ENCODE results near the gene CDK2AP2. TPM values are rescaled to one million over a fixed set of nuclear protein-coding genes. Genes with fewer than 3 reads are reported as not detected.

Gene CDK2AP2
- total and polyA plus RNA-seq, 9 of the 15 experiments (the other 6 are each of a cell fraction or from before 2014, with no cell fraction given) = 4.4 to 47.4 (median 21.7) TPM

GRCh38 chr11:67468759-67469507 lies 39.0 kb downstream of the CDK2AP2 start, which contains the start of gene TMEM134 (continued):
- TF ChIP-seq CHAMP1 (IDR thresholded peaks at IDR 0.05) (no peak), CREM (IDR thresholded peaks at IDR 0.05; ENCODE audit: low read depth) (peak; percentile 93), PURB (CRISPR knock-in tag; IDR thresholded peaks at IDR 0.05; ENCODE audit: low read depth) (no peak), POLR2AphosphoS5 (IDR thresholded peaks at IDR 0.05; ENCODE audit: control insufficient read depth, insufficient read depth, low read depth, low read length) (peak; percentile 76), POLR3A (IDR thresholded peaks at IDR 0.05; ENCODE audit: borderline replicate concordance, extremely low read depth, insufficient read depth, insufficient read length) (no peak)

GRCh38 chr11:67468456-67468758 lies 39.6 kb downstream of the CDK2AP2 start:
- no peaks in the 10 kb centered on the region for H3K36me3 ChIP-seq (ENCODE audit: control insufficient read depth, insufficient read depth, low read length)
- CTCF ChIA-PET (ENCODE audit: low intra/inter-chr PET ratio) = interaction anchor here (1.3 kb wide), 1 partner anchor 66 kb away, joined by 3 read pairs; no protein-coding TSS in a partner anchor
- H3K9me3 ChIP-seq (replicated peaks; ENCODE audit: control insufficient read depth, insufficient read depth, low read depth, low read length) = no peaks in the 10 kb centered on the region
- FAIRE-seq (no peak), ATAC-seq (no peak), DNase-seq (ENCODE audit: extremely low read depth in 1 of 4, low spot score in 3 of 4) (no peak)
- peak overlapping the region; percentile 76 for H3K4me3 ChIP-seq
- peaks cover 12% of the 10 kb centered on the region for H3K79me2 ChIP-seq (ENCODE audit: control insufficient read depth, insufficient read depth, low read length)
- in situ Hi-C loops (cut with MboI) = no loop called here
- 0% methylated on average over 6 of the region's 6 CpGs for WGBS (ENCODE audit: insufficient coverage, low coverage, missing lambda C conversion rate)
- H3K9ac ChIP-seq (ENCODE audit: insufficient read depth in 1 of 2, low read depth in 2 of 2, low read length in 2 of 2) = peak overlapping the region; percentile 73 to 90
- no peaks in the 10 kb centered on the region for H3K9me1 ChIP-seq (ENCODE audit: control insufficient read depth, insufficient read depth, low read length)
- POLR2A ChIA-PET = interaction anchor here (0.6 to 1.7 kb wide), 3 partner anchors 9 to 71 kb away, joined by 3 to 4 read pairs (median 3); partner anchors contain the start of gene AIP
- H3K27me3 ChIP-seq (ENCODE audit: control insufficient read depth in 2 of 2, insufficient read depth in 2 of 2, low read length in 2 of 2) = no peaks in the 10 kb centered on the region
- H4K20me1 ChIP-seq (replicated peaks; ENCODE audit: control insufficient read depth, insufficient read depth, low read length) = no peaks in the 10 kb centered on the region
- intact Hi-C loops (cut with micrococcal nuclease) = loop anchor here (5.0 kb wide), 1 partner anchor 46 kb away; no protein-coding TSS in a partner anchor
- peak overlapping the region; percentile 83 for H3K4me2 ChIP-seq (ENCODE audit: insufficient read depth, low read length)
- no TSS peak for BruUV-seq (replicated peaks)
- peaks cover 16 to 48% of the 10 kb centered on the region in 2 experiments; a peak in 4 of 5 replicates for H3K4me1 ChIP-seq (replicated peaks in 1 of 2; ENCODE audit: control insufficient read depth in 2 of 2, insufficient read depth in 2 of 2, low read length in 2 of 2)
- peak overlapping the region; percentile 69; the same call in 2 of the 3 replicates for H3K27ac ChIP-seq (ENCODE audit: extremely low read depth, low read depth, low read length)
- H2AFZ ChIP-seq (ENCODE audit: low read depth, low read length) = peak overlapping the region; percentile 78; the same call in 1 of the 2 replicates
- no peak for TF ChIP-seq MCM5 (IDR thresholded peaks at IDR 0.05; ENCODE audit: low read depth)
- no peak for TF ChIP-seq TSHZ1 (CRISPR knock-in tag; IDR thresholded peaks at IDR 0.05)
- TF ChIP-seq NR1H2 (CRISPR knock-in tag; IDR thresholded peaks at IDR 0.05) = 0 out of 2 replicates have a peak, but pooled peaks have one; percentile 18
